Brain microvascular endothelial cell (primary cell): ENCODE results near the gene SLC26A5.
"Not testable (repeated sequence)": the region's sequence is repeated elsewhere in the genome, so short reads cannot be mapped to it uniquely, and the experiment has no call there.

ENCODE experiments used
- DNase-seq: peaks from one replicate; pipeline ENCODE4 v3.0.0-alpha.2; 2020
- H3K27ac ChIP-seq: fragments of 250-450 bp; sonication (Bioruptor Pico); 2 replicates; pipeline ENCODE4 v1.5.1; 2020; ENCODE audit warnings: mild to moderate bottlenecking, moderate library complexity
- H3K27me3 ChIP-seq: fragments of 250-450 bp; sonication (Bioruptor Pico); replicated peaks from 2 replicates; pipeline ENCODE4 v1.5.1; 2020; ENCODE audit warnings: mild to moderate bottlenecking
- H3K36me3 ChIP-seq: fragments of 250-450 bp; sonication (Bioruptor Pico); replicated peaks from 2 replicates; pipeline ENCODE4 v1.5.1; 2020; ENCODE audit warnings: mild to moderate bottlenecking
- H3K4me3 ChIP-seq: 2 replicates; pipeline ENCODE4 v1.5.1; 2011; ENCODE audit warnings: low read depth, mild to moderate bottlenecking, control low read depth, low read length, moderate library complexity
- CTCF ChIP-seq: IDR thresholded peaks from 2 replicates; pipeline ENCODE4 v1.5.1; 2011; ENCODE audit warnings: low read depth, mild to moderate bottlenecking, moderate library complexity, low read length, control low read depth, inconsistent platforms; ENCODE audit errors: missing control alignments
- in situ Hi-C: cut with HindIII; loops from 2 replicates; pipeline ENCODE4 v1.10.0; 2017; ENCODE audit warnings: low sequenced_read_pairs, low pct_ligation_motif_present

Gene SLC26A5

GRCh38 chr7:103446049-103446520 lies at the start of gene SLC26A5:
Gene SLC26A5 (minus strand): TSS chr7:103446207. CDS start chr7:103421514, 24,693 bp downstream.
- Histone ChIP-seq H3K27me3 (peaks cover 31% of the 10 kb centered on the region), H3K36me3 (no peaks in the 10 kb centered on the region), H3K27ac (no peak within 1 kb of the TSS), H3K4me3 (peak within 1 kb of the TSS; percentile 33)
- in situ Hi-C loops, result no loop called here
- no peak for TF ChIP-seq CTCF
- DNase-seq, result no peak

GRCh38 chr7:103487419-103487818 lies 41.4 kb upstream of the SLC26A5 start:
- DNase-seq, result no peak
- Histone ChIP-seq H3K4me3 (no peak overlapping the region), H3K27me3 (no peaks in the 10 kb centered on the region), H3K27ac (no peak overlapping the region), H3K36me3 (no peaks in the 10 kb centered on the region)
- in situ Hi-C loops, result no loop called here
- TF ChIP-seq CTCF, result no peak

GRCh38 chr7:103486873-103487272 lies 40.9 kb upstream of the SLC26A5 start:
- not testable (repeated sequence) for H3K4me3 ChIP-seq

GRCh38 chr7:103480771-103481170 lies 34.8 kb upstream of the SLC26A5 start:
- Histone ChIP-seq H3K4me3 (no peak overlapping the region), H3K36me3 (no peaks in the 10 kb centered on the region), H3K27me3 (no peaks in the 10 kb centered on the region), H3K27ac (no peak overlapping the region)
- in situ Hi-C loops, result no loop called here
- TF ChIP-seq CTCF, result no peak
- DNase-seq, result no peak

More at GRCh38 chr7:103486873-103487272, 40.9 kb upstream of the SLC26A5 start:
- DNase-seq, in situ Hi-C loops, H3K36me3 ChIP-seq, H3K27ac ChIP-seq, H3K27me3 ChIP-seq: not testable (repeated sequence)

- Histone ChIP-seq H3K27ac (no peak overlapping the region), H3K4me3 (no peak overlapping the region), H3K36me3 (no peaks in the 10 kb centered on the region), H3K27me3 (no peaks in the 10 kb centered on the region)
- in situ Hi-C loops, result no loop called here
- no peak for TF ChIP-seq CTCF
- no peak for DNase-seq
These were observed 28.9 kb upstream of the SLC26A5 start for GRCh38 chr7:103474956-103475355.

GRCh38 chr7:103469095-103469948 lies 23.3 kb upstream of the SLC26A5 start:
- no peaks in the 10 kb centered on the region for H3K27me3 ChIP-seq
- in situ Hi-C loops, result no loop called here
- DNase-seq, result no peak
- H3K4me3 ChIP-seq, result no peak overlapping the region
- no peak overlapping the region for H3K27ac ChIP-seq
- TF ChIP-seq CTCF, result no peak
- no peaks in the 10 kb centered on the region for H3K36me3 ChIP-seq
